K562 (cell line): ENCODE data around the gene STK11. TPM values are rescaled to one million over a fixed set of nuclear protein-coding genes. Genes with fewer than 3 reads are reported as not detected.

ENCODE experiments used
- FOXK1 ChIP-seq: sonication (generic); formaldehyde crosslinking; IDR thresholded peaks from 2 replicates; pipeline ENCODE4 v1.8.0; 2022; ENCODE audit warnings: missing genetic modification reagents, mild to moderate bottlenecking, borderline replicate concordance
- GATA2 ChIP-seq: sonication (generic); formaldehyde crosslinking; IDR thresholded peaks from 2 replicates; pipeline ENCODE4 v1.4.0; 2020; ENCODE audit warnings: mild to moderate bottlenecking, missing genetic modification reagents
- GATAD2A ChIP-seq: fragments of 450-650 bp; IDR thresholded peaks from 2 replicates; pipeline ENCODE4 v1.6.1; 2017
- HNRNPK ChIP-seq: fragments of 200-400 bp; formaldehyde crosslinking; IDR thresholded peaks from one replicate; pipeline ENCODE4 v1.6.1; 2018; ENCODE audit warnings: mild to moderate bottlenecking, low read depth, low read length; ENCODE audit not compliant: poor library complexity, severe bottlenecking
- HOMEZ ChIP-seq: fragments of 250-450 bp; sonication (Bioruptor Pico); IDR thresholded peaks from 2 replicates; pipeline ENCODE4 v1.4.0; 2020; ENCODE audit warnings: mild to moderate bottlenecking, moderate library complexity
- MITF ChIP-seq: IDR thresholded peaks from 2 replicates; pipeline ENCODE4 v1.6.1; 2014; ENCODE audit warnings: antibody characterized with exemption
- PRDM10 ChIP-seq: fragments of 450-650 bp; IDR thresholded peaks from 2 replicates; pipeline ENCODE4 v1.6.1; 2018; ENCODE audit not compliant: partially characterized antibody
- SUPT5H ChIP-seq: fragments of 450-650 bp; IDR thresholded peaks from 2 replicates; pipeline ENCODE4 v1.6.1; 2016
- TAF1 ChIP-seq: IDR thresholded peaks from 2 replicates; pipeline ENCODE4 v1.6.1; 2011; ENCODE audit warnings: mild to moderate bottlenecking, low read length, moderate library complexity; ENCODE audit not compliant: insufficient read depth, control insufficient read depth, severe bottlenecking; ENCODE audit errors: extremely low read depth
- TBL1XR1 ChIP-seq, 2 experiments: IDR thresholded peaks; 2 replicates each; pipeline ENCODE4 v1.6.1; 2012; ENCODE audit warnings: improper control_type of control experiment in 2 of 2, low read length in 2 of 2, mild to moderate bottlenecking in 1 of 2
- THAP7 ChIP-seq: fragments of 250-450 bp; sonication (Bioruptor Pico); IDR thresholded peaks from 2 replicates; pipeline ENCODE4 v1.5.0; 2021
- TOE1 ChIP-seq, 2 experiments: fragments of 450-650 bp in 1 of 2; sonication (generic) in 1 of 2; formaldehyde crosslinking in 1 of 2; IDR thresholded peaks; 2 replicates each; pipeline versions ENCODE4 v1.7.1 to v1.8.0; 2016 to 2022; ENCODE audit warnings: borderline replicate concordance in 2 of 2, mild to moderate bottlenecking in 2 of 2, antibody characterized with exemption in 1 of 2, inconsistent platforms in 1 of 2, low read depth in 1 of 2, missing genetic modification reagents in 1 of 2, moderate library complexity in 1 of 2
- ZFP30 ChIP-seq: fragments of 250-450 bp; sonication (Bioruptor Pico); IDR thresholded peaks from 2 replicates; pipeline ENCODE4 v1.8.0; 2022; ENCODE audit warnings: moderate library complexity, mild to moderate bottlenecking, inconsistent platforms, borderline replicate concordance
- ZHX1 ChIP-seq: fragments of 150-350 bp; conservative IDR thresholded peaks from 2 replicates; pipeline ENCODE4 v1.6.1; 2014; ENCODE audit warnings: low read length
- ZNF316 ChIP-seq: fragments of 450-650 bp; IDR thresholded peaks from 2 replicates; pipeline ENCODE4 v1.6.1; 2016
- polyA plus RNA-seq, 8 experiments: library from polyadenylated mRNA; depleted of rRNA in 4 of 8; stranded (reverse) in 5 of 8; unstranded in 3 of 8; fragments of >200 nt; fragmentation: Nextera tagmentation in 2 of 8; fragmentation: Illumina TruSeq in 1 of 8; extraction: Ambion mirVana in 2 of 8; extraction: Trizol in 1 of 8; gene quantifications; 2 replicates each; pipeline versions ENCODE4 v1.2.1 to v1.2.3, GENCODE V29; 2011 to 2014; ENCODE audit warnings: inconsistent platforms in 1 of 8, missing spikeins in 1 of 8
- total RNA-seq, 7 experiments: library from RNA; depleted of rRNA in 6 of 7; stranded (reverse); fragments of >200 nt in 6 of 7; fragmentation: Illumina TruSeq in 2 of 7; extraction: Trizol in 2 of 7; gene quantifications; 2 replicates each; pipeline versions ENCODE4 v1.2.1 to v1.2.3, GENCODE V29; 2011 to 2021; ENCODE audit warnings: low replicate concordance in 1 of 7

The STK11 gene
- total and polyA plus RNA-seq, 9 of the 15 experiments (the other 6 are each of a cell fraction or from before 2014, with no cell fraction given): 0.15 to 96.5 (median 31.7) TPM

- TF ChIP-seq PRDM10 (peak; percentile 55), MITF (peak; percentile 7; the same call in 1 of the 2 replicates), GATA2 (CRISPR knock-in tag) (no peak), THAP7 (no peak), TBL1XR1 (IDR thresholded peaks at IDR 0.05; ENCODE audit: low read length in 2 of 2) (peak; percentile 61 to 67; a peak in 2 of 4 replicates), HNRNPK (no peak), TAF1 (peak; percentile 15), SUPT5H (peak; percentile 48; the same call in 1 of the 2 replicates), TOE1 (IDR thresholded peaks at IDR 0.05; ENCODE audit: borderline replicate concordance) (no peak), TOE1 (CRISPR knock-in tag; IDR thresholded peaks at IDR 0.05; ENCODE audit: borderline replicate concordance, low read depth) (no peak), ZFP30 (CRISPR knock-in tag) (no peak), ZHX1 (no peak), HOMEZ (peak; percentile 59; the same call in 1 of the 2 replicates), GATAD2A (peak; percentile 45; the same call in 1 of the 2 replicates), FOXK1 (CRISPR knock-in tag) (no peak), ZNF316 (no peak)
Observed at GRCh38 chr19:1239796-1240737, 34.5 kb downstream of the STK11 start (continued).
